ENCODE results near the gene SPO11. TPM values are rescaled to one million over a fixed set of nuclear protein-coding genes. Genes with fewer than 3 reads are reported as not detected.

SPO11 gene
- total RNA-seq, 1 experiment from 2014 or later: not detected

- peaks cover 11 to 17% (median 13%) of the 10 kb centered on the region in 3 experiments; a peak in 6 of 7 replicates for H3K36me3 Mint-ChIP-seq (ENCODE audit: insufficient read depth in 1 of 3, low read depth in 3 of 3)
- H3K18ac ChIP-seq (ENCODE audit: insufficient read length, low read depth, low read length): peak overlapping the region; percentile 74
- H2BK20ac ChIP-seq (ENCODE audit: low read depth, low read length, poor library complexity, severe bottlenecking): no peak overlapping the region
- no peak overlapping the region for H4K8ac ChIP-seq (replicated peaks; ENCODE audit: insufficient read length, low read depth, low read length)
- H2BK15ac ChIP-seq (ENCODE audit: low read depth, low read length): no peak overlapping the region
- H3K23ac ChIP-seq (ENCODE audit: insufficient read length, low read depth, low read length): no peak overlapping the region
- H4K5ac ChIP-seq (ENCODE audit: insufficient read length, low read depth, low read length): no peak overlapping the region
- H3K9me3 ChIP-seq (ENCODE audit: control insufficient read depth, low read depth, low read length): no peaks in the 10 kb centered on the region
- H2BK12ac ChIP-seq (ENCODE audit: insufficient read length, low read depth, low read length): no peak overlapping the region
- H2AK5ac ChIP-seq (ENCODE audit: insufficient read length, low read length): no peak overlapping the region
- H4K20me1 ChIP-seq (ENCODE audit: control insufficient read depth, insufficient read depth, insufficient read length): no peaks in the 10 kb centered on the region
- peak overlapping the region; percentile 48 to 74 for H3K4me3 Mint-ChIP-seq
- peak; percentile 80 for DNase-seq
- TF ChIP-seq, protein P1, sequence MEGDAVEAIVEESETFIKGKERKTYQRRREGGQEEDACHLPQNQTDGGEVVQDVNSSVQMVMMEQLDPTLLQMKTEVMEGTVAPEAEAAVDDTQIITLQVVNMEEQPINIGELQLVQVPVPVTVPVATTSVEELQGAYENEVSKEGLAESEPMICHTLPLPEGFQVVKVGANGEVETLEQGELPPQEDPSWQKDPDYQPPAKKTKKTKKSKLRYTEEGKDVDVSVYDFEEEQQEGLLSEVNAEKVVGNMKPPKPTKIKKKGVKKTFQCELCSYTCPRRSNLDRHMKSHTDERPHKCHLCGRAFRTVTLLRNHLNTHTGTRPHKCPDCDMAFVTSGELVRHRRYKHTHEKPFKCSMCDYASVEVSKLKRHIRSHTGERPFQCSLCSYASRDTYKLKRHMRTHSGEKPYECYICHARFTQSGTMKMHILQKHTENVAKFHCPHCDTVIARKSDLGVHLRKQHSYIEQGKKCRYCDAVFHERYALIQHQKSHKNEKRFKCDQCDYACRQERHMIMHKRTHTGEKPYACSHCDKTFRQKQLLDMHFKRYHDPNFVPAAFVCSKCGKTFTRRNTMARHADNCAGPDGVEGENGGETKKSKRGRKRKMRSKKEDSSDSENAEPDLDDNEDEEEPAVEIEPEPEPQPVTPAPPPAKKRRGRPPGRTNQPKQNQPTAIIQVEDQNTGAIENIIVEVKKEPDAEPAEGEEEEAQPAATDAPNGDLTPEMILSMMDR (conservative IDR thresholded peaks at IDR 0.05): peak; percentile 50; the same call in 1 of the 3 replicates
- H2AFZ ChIP-seq (ENCODE audit: low read length): no peak overlapping the region
- peaks cover 6% of the 10 kb centered on the region for H3K27me3 Mint-ChIP-seq (ENCODE audit: low read depth)
- H3K56ac ChIP-seq (ENCODE audit: insufficient read length, low read depth, low read length): no peak overlapping the region
- no peak overlapping the region for H3K4ac ChIP-seq (ENCODE audit: low read depth, low read length)
- H2BK5ac ChIP-seq (ENCODE audit: insufficient read length, low read length): no peak overlapping the region
- H3K14ac ChIP-seq (ENCODE audit: insufficient read depth, low read length): peak overlapping the region; percentile 21
- H4K91ac ChIP-seq (ENCODE audit: insufficient read length, low read depth, low read length): no peak overlapping the region
- H3K4me1 Mint-ChIP-seq: peaks cover 22 to 32% of the 10 kb centered on the region in 2 experiments
- H3K9ac ChIP-seq (ENCODE audit: extremely low read depth, insufficient read length, low read length): no peak overlapping the region
- no peak overlapping the region for H2BK120ac ChIP-seq (ENCODE audit: low read depth, low read length, poor library complexity, severe bottlenecking)
- H3K79me1 ChIP-seq (ENCODE audit: insufficient read depth, low read depth, low read length, poor library complexity, severe bottlenecking): peaks cover 3% of the 10 kb centered on the region
- no peak overlapping the region for H3T11ph ChIP-seq (ENCODE audit: low read length)
- no CpG with 5 or more reads among the region's 57 CpGs for WGBS (ENCODE audit: extremely low coverage, insufficient read length, low lambda C conversion rate)
- H3K79me2 ChIP-seq (ENCODE audit: insufficient read depth, low read length): no peaks in the 10 kb centered on the region; the same call in 1 of the 2 replicates
- peak overlapping the region; percentile 73 for H3K4me2 ChIP-seq (ENCODE audit: insufficient read depth, insufficient read length, low read length)
- H3K9me3 Mint-ChIP-seq: no peaks in the 10 kb centered on the region
- H3K27ac Mint-ChIP-seq: peak overlapping the region in 2 of 3 experiments; percentile 82 to 83; a peak in 3 of 7 replicates
- no peak overlapping the region for H3K27ac ChIP-seq (ENCODE audit: insufficient read length, low read depth, low read length)
- H3K4me1 ChIP-seq (ENCODE audit: insufficient read depth, low read length): no peaks in the 10 kb centered on the region
- peaks cover 24% of the 10 kb centered on the region for H3K23me2 ChIP-seq (ENCODE audit: insufficient read length, low read depth, low read length, poor library complexity, severe bottlenecking)
- H3K27me3 ChIP-seq (ENCODE audit: insufficient read depth, low read length): no peaks in the 10 kb centered on the region
These were observed 59.5 kb downstream of the SPO11 start for GRCh38 chr20:57388953-57389694.

All from H9 (cell line).